Parathyroid adenoma (tissue), 2 donors: Measurements from ENCODE around the gene SLC46A1.

Experiments
- H2AFZ ChIP-seq: fragments of 300-600 bp; sonication (generic); one replicate; pipeline ENCODE4 v1.7.0; 2017; ENCODE audit warnings: antibody characterized with exemption, mild to moderate bottlenecking
- H3K27ac ChIP-seq: fragments of 300-600 bp; sonication (generic); one replicate; pipeline ENCODE4 v1.7.0; 2017
- H3K27me3 ChIP-seq: fragments of 300-600 bp; sonication (generic); one replicate; pipeline ENCODE4 v1.7.0; 2017; ENCODE audit warnings: low read length; ENCODE audit not compliant: control insufficient read depth, insufficient read depth
- H3K36me3 ChIP-seq: fragments of 300-600 bp; sonication (generic); one replicate; pipeline ENCODE4 v1.7.0; 2017; ENCODE audit warnings: low read length; ENCODE audit not compliant: control insufficient read depth, insufficient read depth
- H3K4me1 ChIP-seq: fragments of 300-600 bp; sonication (generic); one replicate; pipeline ENCODE4 v1.7.0; 2017; ENCODE audit warnings: control low read depth
- H3K4me2 ChIP-seq: fragments of 300-600 bp; sonication (generic); one replicate; pipeline ENCODE4 v1.7.0; 2017; ENCODE audit warnings: low read length
- H3K4me3 ChIP-seq: fragments of 300-600 bp; sonication (generic); one replicate; pipeline ENCODE4 v1.7.0; 2017; ENCODE audit warnings: low read depth, low read length
- H3K79me2 ChIP-seq: fragments of 300-600 bp; sonication (generic); one replicate; pipeline ENCODE4 v1.7.0; 2017; ENCODE audit warnings: control low read depth
- H3K9ac ChIP-seq: fragments of 300-600 bp; sonication (generic); one replicate; pipeline ENCODE4 v1.7.0; 2017; ENCODE audit warnings: mild to moderate bottlenecking
- H3K9me3 ChIP-seq: fragments of 300-600 bp; sonication (generic); one replicate; pipeline ENCODE4 v1.7.0; 2017; ENCODE audit warnings: low read length; ENCODE audit not compliant: control insufficient read depth
- TF ChIP-seq, protein P1 (sequence below): fragments of 300-600 bp; sonication (generic); IDR thresholded peaks from one replicate; pipeline ENCODE4 v1.7.0; 2017; ENCODE audit warnings: antibody characterized with exemption, mild to moderate bottlenecking
- donor health status: primary hyperparathyroidism.

SLC46A1 gene

DNA sequence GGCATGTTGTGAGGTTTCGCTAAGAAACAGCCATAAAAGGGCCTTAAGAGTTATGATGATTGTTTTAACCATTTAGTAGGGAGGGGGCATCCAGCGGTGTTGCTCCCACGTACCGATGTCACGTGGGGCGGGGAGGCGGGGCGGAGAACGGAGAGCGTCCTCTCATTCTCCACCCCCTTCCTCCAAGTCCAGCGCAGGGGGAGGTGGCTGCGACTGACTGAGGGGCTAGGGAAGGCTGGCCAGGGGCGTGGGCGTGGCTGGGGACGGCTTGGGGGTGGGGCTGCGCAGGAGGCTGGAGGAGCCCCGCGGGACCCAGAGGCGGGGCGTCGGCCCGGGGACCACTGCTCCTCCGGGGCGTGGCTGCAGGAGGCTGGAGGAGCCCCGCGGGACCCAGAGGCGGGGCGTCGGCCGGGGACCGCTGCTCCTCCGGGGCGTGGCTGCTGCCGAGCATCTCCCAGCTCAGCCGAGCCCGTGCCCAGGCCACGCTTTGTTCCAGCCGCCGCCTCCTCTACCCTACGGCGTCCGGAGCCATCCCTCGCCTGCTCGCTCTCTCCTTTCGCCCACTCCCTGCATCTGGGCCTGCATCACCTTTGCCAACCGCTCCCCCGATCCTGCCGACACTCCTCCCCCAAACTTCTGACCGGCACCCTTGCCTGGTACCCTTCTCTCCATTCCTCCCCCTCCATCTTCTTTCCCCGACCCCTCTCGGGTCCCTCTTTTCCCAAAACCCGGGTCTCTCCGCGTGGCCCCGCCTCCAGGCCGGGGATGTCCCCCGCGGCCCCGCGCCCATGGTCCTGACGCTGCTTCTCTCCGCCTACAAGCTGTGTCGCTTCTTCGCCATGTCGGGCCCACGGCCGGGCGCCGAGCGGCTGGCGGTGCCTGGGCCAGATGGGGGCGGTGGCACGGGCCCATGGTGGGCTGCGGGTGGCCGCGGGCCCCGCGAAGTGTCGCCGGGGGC, 34.5 kb downstream of the SLC46A1 start, which contains the start of gene SARM1:
Gene SARM1 (plus strand): TSS at position 450 of the 958 bp plus-strand sequence. CDS start 339 bp downstream, at position 789.
- H3K27me3 ChIP-seq: no peaks in the 10 kb centered on the region
- H2AFZ ChIP-seq: peak within 1 kb of the TSS; percentile 79
- peak within 1 kb of the TSS; percentile 44 for H3K9ac ChIP-seq
- H3K4me2 ChIP-seq: peak within 1 kb of the TSS; percentile 69
- H3K36me3 ChIP-seq: no peaks in the 10 kb centered on the region
- no peaks in the 10 kb centered on the region for H3K9me3 ChIP-seq
- peak within 1 kb of the TSS; percentile 37 for H3K4me3 ChIP-seq
- TF ChIP-seq, protein P1, sequence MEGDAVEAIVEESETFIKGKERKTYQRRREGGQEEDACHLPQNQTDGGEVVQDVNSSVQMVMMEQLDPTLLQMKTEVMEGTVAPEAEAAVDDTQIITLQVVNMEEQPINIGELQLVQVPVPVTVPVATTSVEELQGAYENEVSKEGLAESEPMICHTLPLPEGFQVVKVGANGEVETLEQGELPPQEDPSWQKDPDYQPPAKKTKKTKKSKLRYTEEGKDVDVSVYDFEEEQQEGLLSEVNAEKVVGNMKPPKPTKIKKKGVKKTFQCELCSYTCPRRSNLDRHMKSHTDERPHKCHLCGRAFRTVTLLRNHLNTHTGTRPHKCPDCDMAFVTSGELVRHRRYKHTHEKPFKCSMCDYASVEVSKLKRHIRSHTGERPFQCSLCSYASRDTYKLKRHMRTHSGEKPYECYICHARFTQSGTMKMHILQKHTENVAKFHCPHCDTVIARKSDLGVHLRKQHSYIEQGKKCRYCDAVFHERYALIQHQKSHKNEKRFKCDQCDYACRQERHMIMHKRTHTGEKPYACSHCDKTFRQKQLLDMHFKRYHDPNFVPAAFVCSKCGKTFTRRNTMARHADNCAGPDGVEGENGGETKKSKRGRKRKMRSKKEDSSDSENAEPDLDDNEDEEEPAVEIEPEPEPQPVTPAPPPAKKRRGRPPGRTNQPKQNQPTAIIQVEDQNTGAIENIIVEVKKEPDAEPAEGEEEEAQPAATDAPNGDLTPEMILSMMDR: no peak
- peaks cover 9% of the 10 kb centered on the region for H3K4me1 ChIP-seq
- peak within 1 kb of the TSS; percentile 66 for H3K27ac ChIP-seq
- H3K79me2 ChIP-seq: peaks cover 10% of the 10 kb centered on the region

DNA sequence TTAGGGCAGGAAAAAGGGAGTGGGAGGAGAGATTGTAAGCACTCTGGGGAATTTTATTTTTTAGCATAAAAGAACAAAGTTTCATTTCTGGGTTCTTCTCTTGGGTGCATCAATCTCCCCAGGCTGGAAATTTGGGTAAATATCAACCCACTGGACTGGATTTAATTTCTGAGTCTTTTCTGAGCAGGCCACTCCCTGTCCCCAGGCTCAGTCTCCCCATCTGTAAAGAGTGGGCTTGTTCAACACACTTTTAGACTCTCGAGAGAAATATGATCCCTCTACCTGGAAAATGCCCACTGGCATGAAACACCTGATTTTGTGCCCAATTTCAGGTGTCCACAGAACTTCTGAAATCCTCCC, 35.3 kb downstream of the SLC46A1 start:
- H3K27ac ChIP-seq: peak overlapping the region; percentile 66
- TF ChIP-seq, protein P1: no peak
- H3K79me2 ChIP-seq: peaks cover 10% of the 10 kb centered on the region
- no peaks in the 10 kb centered on the region for H3K27me3 ChIP-seq
- H3K9ac ChIP-seq: no peak overlapping the region
- H3K4me1 ChIP-seq: peaks cover 9% of the 10 kb centered on the region
- H3K36me3 ChIP-seq: no peaks in the 10 kb centered on the region
- no peak overlapping the region for H3K4me3 ChIP-seq
- H3K9me3 ChIP-seq: no peaks in the 10 kb centered on the region
- peak overlapping the region; percentile 69 for H3K4me2 ChIP-seq
- H2AFZ ChIP-seq: peak overlapping the region; percentile 79

DNA sequence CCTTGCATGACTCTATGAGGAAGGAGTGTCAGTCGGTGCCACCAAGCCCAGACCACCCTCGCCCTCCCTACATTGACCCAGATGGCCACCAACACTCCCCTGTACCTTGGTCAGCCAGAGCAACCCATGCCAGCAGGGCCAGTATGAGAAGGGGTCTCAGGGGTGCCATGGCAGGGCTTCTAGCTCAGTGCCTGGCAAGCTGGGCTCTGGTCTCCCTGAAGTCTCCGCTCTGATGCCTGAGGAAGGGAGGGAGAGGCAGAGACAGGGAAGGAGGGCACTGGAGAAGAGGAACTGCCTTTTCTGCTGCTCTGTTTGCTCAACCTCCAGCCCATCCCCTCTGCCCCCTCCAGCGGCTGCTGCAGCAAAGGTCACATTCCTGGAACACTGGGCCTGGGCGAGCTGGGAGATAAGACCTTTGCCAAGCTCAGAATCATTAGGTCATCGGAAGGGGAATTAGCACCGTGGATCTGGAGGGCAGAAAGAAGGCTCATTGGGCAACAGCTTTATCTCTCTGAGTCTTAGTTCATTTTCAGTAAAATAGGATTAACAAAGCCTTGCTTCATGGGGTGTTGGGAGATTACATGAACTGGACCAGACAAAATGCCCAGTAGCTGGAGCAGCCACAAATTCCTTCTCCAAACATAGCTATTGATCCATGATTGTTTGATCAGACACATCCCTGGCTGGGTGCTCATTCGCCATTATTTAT, 35.8 kb downstream of the SLC46A1 start, which contains the start of gene VTN:
Gene VTN (minus strand): TSS at position 273 of the 709 bp plus-strand sequence. CDS start 104 bp downstream, at position 169.
- Histone ChIP-seq H3K9ac (no peak within 1 kb of the TSS), H3K27me3 (no peaks in the 10 kb centered on the region), H3K9me3 (no peaks in the 10 kb centered on the region), H3K4me2 (peak within 1 kb of the TSS; percentile 69), H3K4me1 (peaks cover 9% of the 10 kb centered on the region), H2AFZ (peak within 1 kb of the TSS; percentile 79), H3K27ac (peak within 1 kb of the TSS; percentile 66), H3K4me3 (no peak within 1 kb of the TSS), H3K36me3 (no peaks in the 10 kb centered on the region), H3K79me2 (peaks cover 10% of the 10 kb centered on the region)
- TF ChIP-seq, protein P1: no peak

DNA sequence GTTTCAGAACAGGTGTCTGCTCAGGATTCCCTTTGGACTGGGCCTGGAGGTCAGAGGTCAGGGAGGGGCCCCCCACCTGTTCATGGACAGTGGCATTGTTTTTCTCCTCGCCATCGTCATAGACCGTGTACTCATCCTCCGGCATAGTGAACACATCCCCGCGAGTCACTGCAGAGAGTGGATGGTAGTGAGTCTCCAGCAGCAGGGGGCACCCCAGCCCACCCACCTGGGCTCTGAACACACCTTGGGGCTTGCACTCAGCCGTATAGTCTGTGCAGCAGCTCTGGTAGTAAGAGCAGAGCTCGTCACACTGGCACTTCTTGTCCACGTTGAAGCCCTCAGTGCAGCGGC, 36.4 kb downstream of the SLC46A1 start:
- TF ChIP-seq, protein P1: no peak
- no peak overlapping the region for H3K4me3 ChIP-seq
- H3K4me1 ChIP-seq: peaks cover 9% of the 10 kb centered on the region
- H3K36me3 ChIP-seq: no peaks in the 10 kb centered on the region
- no peak overlapping the region for H3K4me2 ChIP-seq
- H3K79me2 ChIP-seq: peaks cover 10% of the 10 kb centered on the region
- H2AFZ ChIP-seq: no peak overlapping the region
- no peaks in the 10 kb centered on the region for H3K27me3 ChIP-seq
- H3K9ac ChIP-seq: no peak overlapping the region
- no peak overlapping the region for H3K27ac ChIP-seq
- H3K9me3 ChIP-seq: no peaks in the 10 kb centered on the region
